ENCODE results near the gene WDR90. TPM values are rescaled to one million over a fixed set of nuclear protein-coding genes. Genes with fewer than 3 reads are reported as not detected.

WDR90 gene
- total RNA-seq, 1 donor from 2014 or later: 25.2 TPM

- no peaks in the 10 kb centered on the region for H3K4me1 Mint-ChIP-seq (ENCODE audit: unreplicated experiment)
- no peak for DNase-seq (ENCODE audit: low spot score)
- H3K27me3 Mint-ChIP-seq (ENCODE audit: unreplicated experiment): peaks cover 5% of the 10 kb centered on the region
- no peak overlapping the region for H3K27ac Mint-ChIP-seq (ENCODE audit: unreplicated experiment)
- H3K9me3 Mint-ChIP-seq (ENCODE audit: unreplicated experiment): no peaks in the 10 kb centered on the region
- no peaks in the 10 kb centered on the region for H3K36me3 Mint-ChIP-seq (ENCODE audit: low read depth, unreplicated experiment)
- TF ChIP-seq CTCF (IDR thresholded peaks at IDR 0.05; ENCODE audit: unreplicated experiment): no peak
- peak overlapping the region; percentile 81 for H3K4me3 Mint-ChIP-seq (ENCODE audit: unreplicated experiment)
These were observed 19.5 kb downstream of the WDR90 start for GRCh38 chr16:668519-669171.

- Mint-ChIP-seq H3K27ac (ENCODE audit: unreplicated experiment) (no peak overlapping the region), H3K4me1 (ENCODE audit: unreplicated experiment) (no peaks in the 10 kb centered on the region), H3K4me3 (ENCODE audit: unreplicated experiment) (no peak overlapping the region), H3K27me3 (ENCODE audit: unreplicated experiment) (peaks cover 5% of the 10 kb centered on the region), H3K36me3 (ENCODE audit: low read depth, unreplicated experiment) (no peaks in the 10 kb centered on the region), H3K9me3 (ENCODE audit: unreplicated experiment) (no peaks in the 10 kb centered on the region)
- no peak for TF ChIP-seq CTCF (IDR thresholded peaks at IDR 0.05; ENCODE audit: unreplicated experiment)
- DNase-seq (ENCODE audit: low spot score): no peak
These were observed 20.5 kb downstream of the WDR90 start for GRCh38 chr16:669666-670065.

GRCh38 chr16:670485-671352 is 21.6 kb downstream of the WDR90 start:
- no peak for DNase-seq (ENCODE audit: low spot score)
- Mint-ChIP-seq H3K27ac (ENCODE audit: unreplicated experiment) (no peak overlapping the region), H3K9me3 (ENCODE audit: unreplicated experiment) (no peaks in the 10 kb centered on the region), H3K27me3 (ENCODE audit: unreplicated experiment) (peaks cover 8% of the 10 kb centered on the region), H3K4me1 (ENCODE audit: unreplicated experiment) (no peaks in the 10 kb centered on the region), H3K36me3 (ENCODE audit: low read depth, unreplicated experiment) (no peaks in the 10 kb centered on the region), H3K4me3 (ENCODE audit: unreplicated experiment) (no peak overlapping the region)
- TF ChIP-seq CTCF (IDR thresholded peaks at IDR 0.05; ENCODE audit: unreplicated experiment): no peak

GRCh38 chr16:671353-672131 is 22.4 kb downstream of the WDR90 start:
- TF ChIP-seq CTCF (IDR thresholded peaks at IDR 0.05; ENCODE audit: unreplicated experiment): no peak
- DNase-seq (ENCODE audit: low spot score): no peak
- H3K4me1 Mint-ChIP-seq (ENCODE audit: unreplicated experiment): no peaks in the 10 kb centered on the region
- peaks cover 8% of the 10 kb centered on the region for H3K27me3 Mint-ChIP-seq (ENCODE audit: unreplicated experiment)
- no peaks in the 10 kb centered on the region for H3K9me3 Mint-ChIP-seq (ENCODE audit: unreplicated experiment)
- H3K27ac Mint-ChIP-seq (ENCODE audit: unreplicated experiment): no peak overlapping the region
- no peaks in the 10 kb centered on the region for H3K36me3 Mint-ChIP-seq (ENCODE audit: low read depth, unreplicated experiment)
- H3K4me3 Mint-ChIP-seq (ENCODE audit: unreplicated experiment): no peak overlapping the region
